Fibroblast of pulmonary artery (primary cell): Measurements from ENCODE around the gene PIK3R2.

ENCODE experiments used
- DNase-seq: peaks from one replicate; pipeline ENCODE4 v3.0.0-alpha.2; 2010; ENCODE audit warnings: low read depth
- H3K4me3 ChIP-seq: replicated peaks from 2 replicates; pipeline ENCODE4 v1.5.1; 2011; ENCODE audit warnings: low read depth, mild to moderate bottlenecking, control low read depth, low read length, moderate library complexity
- CTCF ChIP-seq: IDR thresholded peaks from 2 replicates; pipeline ENCODE4 v1.5.1; 2011; ENCODE audit warnings: mild to moderate bottlenecking, control low read depth, low read length, inconsistent platforms; ENCODE audit errors: missing control alignments

Gene PIK3R2

DNA sequence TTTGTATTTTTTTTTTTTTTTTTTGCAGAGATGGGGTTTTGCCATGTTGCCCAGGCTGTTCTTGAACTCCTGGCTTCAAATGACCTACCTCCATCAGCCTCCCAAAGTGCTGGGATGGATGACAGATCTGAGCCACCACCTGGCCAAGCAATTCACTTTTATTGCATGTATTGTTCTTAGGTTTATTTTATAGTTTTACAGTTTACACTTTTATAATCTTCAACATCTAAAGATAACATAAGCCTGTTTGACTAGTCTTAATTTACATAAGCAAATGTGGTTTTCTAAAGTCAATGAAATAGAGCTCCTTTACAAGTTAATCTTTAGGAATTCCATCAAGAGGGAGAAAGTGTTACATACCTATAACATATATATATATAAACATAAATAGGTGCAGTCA lies 30.6 kb downstream of the PIK3R2 start:
- no peak for TF ChIP-seq CTCF
- no peak overlapping the region for H3K4me3 ChIP-seq
- DNase-seq = no peak

DNA sequence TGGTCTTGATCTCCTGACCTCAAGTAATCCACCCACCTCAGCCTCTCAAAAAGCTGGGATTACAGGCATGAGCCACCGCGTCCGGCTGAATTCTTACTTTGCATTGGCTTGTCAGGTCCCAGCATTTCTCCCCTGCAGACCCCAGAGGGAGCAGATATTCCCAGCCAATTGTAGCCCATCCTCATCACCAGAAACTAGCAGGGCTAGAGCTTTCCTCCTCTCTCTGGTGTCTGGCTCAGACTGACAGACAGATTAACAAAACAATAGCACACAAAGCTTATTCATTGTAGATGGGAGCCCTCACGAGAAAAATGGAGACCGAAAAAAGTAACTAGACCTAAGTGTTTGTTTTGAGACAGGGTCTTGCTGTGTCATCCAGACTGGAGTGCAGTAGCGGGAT lies 32.6 kb downstream of the PIK3R2 start:
- no peak for DNase-seq
- no peak overlapping the region for H3K4me3 ChIP-seq
- TF ChIP-seq CTCF = no peak

DNA sequence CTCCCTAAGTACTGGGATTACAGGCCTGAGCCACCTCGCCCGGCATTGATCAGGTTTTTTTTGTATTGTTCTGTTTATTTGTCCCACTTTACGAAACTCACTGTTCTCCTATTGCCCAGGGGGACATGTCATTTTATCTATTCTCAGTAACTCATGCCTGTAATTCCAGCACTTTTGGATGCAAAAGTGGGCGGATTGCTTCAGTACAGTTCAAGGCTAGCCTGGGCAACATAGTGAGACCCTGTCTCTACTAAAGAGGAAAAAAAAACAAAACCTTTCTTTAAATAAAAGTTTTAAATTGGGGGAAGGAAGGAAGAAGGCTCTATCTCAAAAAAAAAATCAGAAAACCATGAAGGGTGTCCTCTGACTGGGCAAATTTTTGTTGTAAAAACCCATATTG lies 37.3 kb downstream of the PIK3R2 start:
- DNase-seq = no peak
- TF ChIP-seq CTCF = no peak
- H3K4me3 ChIP-seq = no peak overlapping the region

GRCh38 chr19:18191640-18192062 lies 38.7 kb downstream of the PIK3R2 start:
- DNase-seq = no peak
- no peak for TF ChIP-seq CTCF
- H3K4me3 ChIP-seq = peak overlapping the region; percentile 67

DNA sequence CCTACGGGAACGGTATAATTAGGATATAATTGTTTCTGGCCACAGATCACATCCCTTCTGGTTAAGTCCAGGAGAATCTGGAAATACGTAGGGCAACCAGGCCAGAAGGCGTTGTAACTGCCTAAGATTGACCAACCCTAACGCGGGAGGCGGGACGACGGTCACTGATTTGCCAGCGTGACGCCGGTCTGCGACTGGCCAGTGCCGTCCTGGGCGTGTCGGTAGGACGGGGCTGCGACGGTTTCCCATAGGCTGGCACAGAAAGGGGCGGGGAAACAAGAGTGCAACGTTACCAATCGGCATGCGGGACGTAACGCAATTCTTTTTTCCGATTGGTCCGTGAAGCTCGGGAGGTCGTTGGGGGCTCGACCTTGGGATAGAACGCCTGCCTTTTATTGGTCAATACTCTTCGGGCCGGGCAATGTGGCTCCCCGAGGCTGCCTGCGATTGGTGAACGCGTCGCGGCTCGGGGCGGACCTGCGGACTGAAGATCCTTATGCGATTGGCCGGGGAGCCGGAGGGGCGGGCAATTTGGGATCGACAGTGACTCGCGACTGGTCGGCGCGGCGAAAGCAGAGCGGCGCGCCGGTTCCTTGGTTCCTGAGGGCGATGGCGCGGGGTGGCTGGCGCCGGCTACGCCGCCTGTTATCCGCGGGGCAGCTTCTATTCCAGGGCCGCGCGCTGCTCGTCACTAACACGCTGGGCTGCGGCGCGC lies 39.9 kb downstream of the PIK3R2 start, which contains the start of gene MPV17L2:
MPV17L2 (plus strand) TSS at position 546 of the 715 bp plus-strand sequence; CDS start at position 610, 64 bp downstream.
- H3K4me3 ChIP-seq = peak within 1 kb of the TSS; percentile 82
- DNase-seq = peak; percentile 100
- no peak for TF ChIP-seq CTCF

DNA sequence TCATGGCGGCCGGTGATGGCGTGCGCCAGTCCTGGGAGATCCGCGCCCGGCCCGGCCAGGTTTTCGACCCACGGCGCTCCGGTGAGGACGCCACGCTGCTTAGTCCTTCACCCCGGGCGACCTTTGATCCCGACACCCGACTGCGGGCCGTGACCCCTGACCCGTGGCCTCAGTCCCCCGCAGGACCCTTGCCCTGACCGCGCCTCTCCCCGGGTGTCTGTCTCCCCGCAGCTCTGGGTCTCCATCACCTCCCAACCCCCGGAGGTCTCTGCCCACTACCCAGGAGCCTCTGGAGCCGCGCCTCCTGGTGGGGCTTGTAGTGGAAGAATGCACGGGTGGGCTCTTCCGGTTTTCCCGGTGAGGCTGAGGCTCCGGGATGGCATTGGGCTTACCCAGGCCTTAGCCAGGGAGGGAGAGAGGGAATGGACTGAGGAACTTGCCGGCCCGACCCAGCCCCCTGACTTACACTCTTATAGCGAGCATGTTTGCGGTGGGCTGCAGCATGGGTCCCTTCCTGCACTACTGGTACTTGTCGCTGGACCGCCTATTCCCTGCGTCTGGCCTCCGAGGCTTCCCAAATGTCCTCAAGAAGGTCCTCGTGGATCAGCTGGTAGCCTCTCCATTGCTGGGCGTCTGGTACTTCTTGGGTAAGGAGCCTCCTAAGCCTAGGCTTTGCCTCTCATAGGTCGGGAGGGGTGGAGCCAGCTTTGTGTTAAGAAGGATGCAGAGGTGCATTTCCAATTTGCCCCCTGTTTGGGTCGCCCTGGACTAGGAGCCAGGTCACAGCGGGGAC lies 40.6 kb downstream of the PIK3R2 start:
- TF ChIP-seq CTCF = no peak
- no peak for DNase-seq
- peak overlapping the region; percentile 82 for H3K4me3 ChIP-seq
